RWPE2 (cell line): ENCODE results near the gene ASAP2.
A peak's percentile ranks its signal among the peaks of the same experiment; 100 is the strongest.

ENCODE experiments used
- ATAC-seq: fragments of 200-7000 bp; cut with Tn5 transposase; 3 replicates; pipeline ENCODE4 v1.9.1; 2021; ENCODE audit warnings: low read depth
- DNase-seq: peaks from one replicate; pipeline ENCODE4 v3.0.0-alpha.2; 2020; ENCODE audit warnings: low spot score
- H3K27ac ChIP-seq: fragments of 450-650 bp; 2 replicates; pipeline ENCODE4 v1.5.1; 2017; ENCODE audit warnings: mild to moderate bottlenecking; ENCODE audit not compliant: poor library complexity, severe bottlenecking
- H3K27me3 ChIP-seq: fragments of 250-450 bp; sonication (Bioruptor Pico); 2 replicates; pipeline ENCODE4 v1.5.1; 2021; ENCODE audit warnings: mild to moderate bottlenecking, moderate library complexity; ENCODE audit not compliant: insufficient read depth, poor library complexity, severe bottlenecking
- H3K36me3 ChIP-seq: fragments of 250-450 bp; sonication (Bioruptor Pico); 2 replicates; pipeline ENCODE4 v1.5.1; 2020; ENCODE audit warnings: low read depth, mild to moderate bottlenecking, moderate library complexity
- H3K4me1 ChIP-seq: fragments of 250-450 bp; sonication (Bioruptor Pico); 2 replicates; pipeline ENCODE4 v1.5.1; 2021; ENCODE audit warnings: mild to moderate bottlenecking, moderate library complexity; ENCODE audit not compliant: insufficient read depth, poor library complexity, severe bottlenecking
- H3K4me3 ChIP-seq: fragments of 250-450 bp; sonication (Bioruptor Pico); 2 replicates; pipeline ENCODE4 v1.5.1; 2021; ENCODE audit warnings: mild to moderate bottlenecking, moderate library complexity; ENCODE audit not compliant: severe bottlenecking
- H3K9me3 ChIP-seq: fragments of 250-450 bp; sonication (Bioruptor Pico); 2 replicates; pipeline ENCODE4 v1.5.1; 2021; ENCODE audit warnings: mild to moderate bottlenecking, moderate library complexity; ENCODE audit not compliant: severe bottlenecking
- TF ChIP-seq, protein P1 (sequence below): fragments of 450-650 bp; IDR thresholded peaks from one replicate; pipeline ENCODE4 v1.5.1; 2017; ENCODE audit warnings: mild to moderate bottlenecking, moderate library complexity; ENCODE audit not compliant: poor library complexity, severe bottlenecking

The ASAP2 gene

DNA sequence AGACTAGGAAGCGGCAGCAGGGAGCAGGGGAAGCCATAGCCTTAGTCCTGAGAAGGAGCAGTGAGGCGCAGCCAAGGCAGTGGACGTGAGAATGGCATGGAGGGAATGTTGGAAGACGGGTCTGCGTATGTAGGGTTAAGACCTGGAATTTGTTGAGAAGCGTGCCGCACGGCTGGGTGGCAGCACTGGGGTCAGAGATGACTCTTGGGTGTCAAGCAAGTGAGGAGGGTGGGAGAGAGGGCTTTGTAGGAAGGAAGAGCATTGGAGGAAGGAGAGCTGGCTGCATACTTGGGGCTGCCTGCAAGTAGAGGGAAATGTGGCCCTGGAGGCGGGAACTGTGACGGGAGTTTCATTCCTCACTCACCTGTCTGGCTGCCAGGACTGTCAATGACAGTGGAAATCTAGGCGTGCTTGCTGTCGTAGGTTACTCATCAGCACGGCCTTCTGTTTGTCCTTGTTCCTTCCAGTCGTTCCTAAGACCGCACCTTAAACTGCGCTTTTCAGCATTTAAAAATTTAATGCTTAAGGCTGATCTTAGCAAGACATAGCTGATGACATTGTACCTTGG is 108.8 kb downstream of the ASAP2 start:
- peak overlapping the region; percentile 99 for H3K27ac ChIP-seq
- ATAC-seq (peak; percentile 77), DNase-seq (no peak)
- no peaks in the 10 kb centered on the region for H3K9me3 ChIP-seq
- peaks cover 60% of the 10 kb centered on the region for H3K4me1 ChIP-seq
- TF ChIP-seq, protein P1, sequence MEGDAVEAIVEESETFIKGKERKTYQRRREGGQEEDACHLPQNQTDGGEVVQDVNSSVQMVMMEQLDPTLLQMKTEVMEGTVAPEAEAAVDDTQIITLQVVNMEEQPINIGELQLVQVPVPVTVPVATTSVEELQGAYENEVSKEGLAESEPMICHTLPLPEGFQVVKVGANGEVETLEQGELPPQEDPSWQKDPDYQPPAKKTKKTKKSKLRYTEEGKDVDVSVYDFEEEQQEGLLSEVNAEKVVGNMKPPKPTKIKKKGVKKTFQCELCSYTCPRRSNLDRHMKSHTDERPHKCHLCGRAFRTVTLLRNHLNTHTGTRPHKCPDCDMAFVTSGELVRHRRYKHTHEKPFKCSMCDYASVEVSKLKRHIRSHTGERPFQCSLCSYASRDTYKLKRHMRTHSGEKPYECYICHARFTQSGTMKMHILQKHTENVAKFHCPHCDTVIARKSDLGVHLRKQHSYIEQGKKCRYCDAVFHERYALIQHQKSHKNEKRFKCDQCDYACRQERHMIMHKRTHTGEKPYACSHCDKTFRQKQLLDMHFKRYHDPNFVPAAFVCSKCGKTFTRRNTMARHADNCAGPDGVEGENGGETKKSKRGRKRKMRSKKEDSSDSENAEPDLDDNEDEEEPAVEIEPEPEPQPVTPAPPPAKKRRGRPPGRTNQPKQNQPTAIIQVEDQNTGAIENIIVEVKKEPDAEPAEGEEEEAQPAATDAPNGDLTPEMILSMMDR: no peak
- H3K4me3 ChIP-seq: no peak overlapping the region
- H3K27me3 ChIP-seq: no peaks in the 10 kb centered on the region
- H3K36me3 ChIP-seq: peaks cover 30% of the 10 kb centered on the region

DNA sequence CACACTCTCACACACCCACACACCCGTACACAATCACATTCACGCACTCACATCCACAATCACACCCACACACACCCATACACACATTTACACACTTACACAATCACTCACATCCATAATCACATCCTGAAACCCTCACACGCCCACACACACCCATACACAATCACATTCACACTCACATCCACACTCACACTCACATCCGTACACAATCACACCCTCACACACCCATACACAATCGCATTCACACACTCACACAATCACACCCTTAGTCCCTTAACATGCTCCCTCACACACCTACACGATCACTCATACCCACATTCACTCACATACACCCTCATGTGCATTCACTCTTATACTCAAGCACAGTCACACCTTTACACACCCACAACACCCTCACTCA is 110.9 kb downstream of the ASAP2 start:
- TF ChIP-seq, protein P1: no peak
- ATAC-seq: no peak

DNA sequence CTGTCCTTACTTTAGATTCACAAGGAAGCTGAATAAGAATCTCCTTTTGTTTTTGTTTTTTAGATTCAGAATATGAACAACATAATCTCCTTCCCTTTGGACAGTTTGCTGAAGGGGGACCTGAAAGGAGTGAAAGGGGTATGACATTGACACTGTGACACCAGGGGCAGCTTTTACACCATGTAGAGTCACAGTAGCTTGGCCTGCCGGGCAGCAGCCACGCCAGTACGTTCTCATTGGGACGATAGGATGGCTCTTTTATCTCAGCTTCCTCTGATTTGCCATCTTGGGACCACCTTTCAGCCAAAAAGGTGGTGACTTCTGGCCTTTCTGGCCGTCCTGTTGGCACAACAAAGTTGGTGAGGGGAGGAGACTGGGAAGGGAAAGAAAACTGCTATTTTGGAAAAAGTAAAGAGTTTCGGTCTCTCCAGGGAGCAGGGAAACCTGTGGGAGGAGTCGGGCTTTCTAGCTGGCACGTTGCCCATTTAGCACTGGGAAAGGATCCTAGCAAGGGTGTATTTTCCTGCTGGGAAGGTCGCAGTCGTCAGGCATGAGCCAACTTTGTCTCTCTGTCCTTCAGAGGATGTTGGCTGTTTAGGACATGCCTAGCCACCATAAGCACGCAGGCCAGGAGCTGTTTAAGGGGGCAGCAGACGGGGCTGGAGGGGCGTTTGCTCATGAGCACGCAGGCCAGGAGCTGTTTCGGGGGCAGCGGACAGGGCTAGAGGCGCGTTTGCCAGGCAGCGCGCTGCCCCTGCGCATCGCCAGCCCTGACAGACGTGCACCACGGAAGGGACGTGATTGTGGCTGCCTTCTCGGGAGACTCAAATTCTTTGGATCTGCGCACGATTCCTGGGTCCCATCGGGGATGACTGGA is 112.1 kb downstream of the ASAP2 start:
- H3K4me1 ChIP-seq: peaks cover 30% of the 10 kb centered on the region
- DNase-seq (no peak), ATAC-seq (no peak)
- TF ChIP-seq, protein P1: no peak
- H3K27me3 ChIP-seq: no peaks in the 10 kb centered on the region
- H3K9me3 ChIP-seq: no peaks in the 10 kb centered on the region
- no peak overlapping the region for H3K4me3 ChIP-seq
- peaks cover 57% of the 10 kb centered on the region for H3K36me3 ChIP-seq
- H3K27ac ChIP-seq: peak overlapping the region; percentile 2

More for the DNA sequence above, 110.9 kb downstream of the ASAP2 start:
- Histone ChIP-seq H3K4me3 (no peak overlapping the region), H3K4me1 (peaks cover 38% of the 10 kb centered on the region), H3K9me3 (no peaks in the 10 kb centered on the region), H3K27me3 (no peaks in the 10 kb centered on the region), H3K36me3 (peaks cover 46% of the 10 kb centered on the region), H3K27ac (peak overlapping the region; percentile 2)
- no peak for DNase-seq

- ATAC-seq (no peak), DNase-seq (no peak)
- TF ChIP-seq, protein P1: no peak
- peak overlapping the region; percentile 2 for H3K27ac ChIP-seq
- no peaks in the 10 kb centered on the region for H3K9me3 ChIP-seq
- H3K4me1 ChIP-seq: peaks cover 25% of the 10 kb centered on the region
- H3K36me3 ChIP-seq: peaks cover 63% of the 10 kb centered on the region
- H3K27me3 ChIP-seq: no peaks in the 10 kb centered on the region
- no peak overlapping the region for H3K4me3 ChIP-seq
These were observed 112.7 kb downstream of the ASAP2 start for GRCh38 chr2:9319338-9319715.

GRCh38 chr2:9322576-9322975 is 116.0 kb downstream of the ASAP2 start:
- H3K27ac ChIP-seq: no peak overlapping the region
- no peaks in the 10 kb centered on the region for H3K9me3 ChIP-seq
- no peaks in the 10 kb centered on the region for H3K27me3 ChIP-seq
- DNase-seq (no peak), ATAC-seq (no peak)
- TF ChIP-seq, protein P1: no peak
- no peak overlapping the region for H3K4me3 ChIP-seq
- peaks cover 96% of the 10 kb centered on the region for H3K36me3 ChIP-seq
- peaks cover 5% of the 10 kb centered on the region for H3K4me1 ChIP-seq
